Endometrial microvascular endothelial cells (primary cell): ENCODE measurements around the gene DDX51. TPM values are rescaled to one million over a fixed set of nuclear protein-coding genes. Genes with fewer than 3 reads are reported as not detected.

ENCODE experiments used
- in situ Hi-C: cut with HindIII; loops from 2 replicates; pipeline ENCODE4 v1.10.0; 2017; ENCODE audit warnings: low sequenced_read_pairs, low pct_unique_long_range_greater_than_20kb; ENCODE audit errors: inconsistent ontology term
- total RNA-seq: library from RNA; depleted of rRNA; stranded (reverse); fragments of >200 nt; gene quantifications from one replicate; pipeline ENCODE4 v1.2.3, GENCODE V29; 2015; ENCODE audit errors: inconsistent ontology term

DDX51 gene, protein sequence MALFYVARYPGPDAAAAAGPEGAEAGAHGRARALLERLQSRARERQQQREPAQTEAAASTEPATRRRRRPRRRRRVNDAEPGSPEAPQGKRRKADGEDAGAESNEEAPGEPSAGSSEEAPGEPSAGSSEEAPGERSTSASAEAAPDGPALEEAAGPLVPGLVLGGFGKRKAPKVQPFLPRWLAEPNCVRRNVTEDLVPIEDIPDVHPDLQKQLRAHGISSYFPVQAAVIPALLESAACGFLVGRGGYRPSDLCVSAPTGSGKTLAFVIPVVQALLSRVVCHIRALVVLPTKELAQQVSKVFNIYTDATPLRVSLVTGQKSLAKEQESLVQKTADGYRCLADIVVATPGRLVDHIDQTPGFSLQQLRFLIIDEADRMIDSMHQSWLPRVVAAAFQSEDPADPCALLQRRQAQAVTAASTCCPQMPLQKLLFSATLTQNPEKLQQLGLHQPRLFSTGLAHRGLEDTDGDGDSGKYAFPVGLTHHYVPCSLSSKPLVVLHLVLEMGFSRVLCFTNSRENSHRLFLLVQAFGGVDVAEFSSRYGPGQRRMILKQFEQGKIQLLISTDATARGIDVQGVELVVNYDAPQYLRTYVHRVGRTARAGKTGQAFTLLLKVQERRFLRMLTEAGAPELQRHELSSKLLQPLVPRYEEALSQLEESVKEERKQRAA
- 13.1 TPM for total RNA-seq

DNA sequence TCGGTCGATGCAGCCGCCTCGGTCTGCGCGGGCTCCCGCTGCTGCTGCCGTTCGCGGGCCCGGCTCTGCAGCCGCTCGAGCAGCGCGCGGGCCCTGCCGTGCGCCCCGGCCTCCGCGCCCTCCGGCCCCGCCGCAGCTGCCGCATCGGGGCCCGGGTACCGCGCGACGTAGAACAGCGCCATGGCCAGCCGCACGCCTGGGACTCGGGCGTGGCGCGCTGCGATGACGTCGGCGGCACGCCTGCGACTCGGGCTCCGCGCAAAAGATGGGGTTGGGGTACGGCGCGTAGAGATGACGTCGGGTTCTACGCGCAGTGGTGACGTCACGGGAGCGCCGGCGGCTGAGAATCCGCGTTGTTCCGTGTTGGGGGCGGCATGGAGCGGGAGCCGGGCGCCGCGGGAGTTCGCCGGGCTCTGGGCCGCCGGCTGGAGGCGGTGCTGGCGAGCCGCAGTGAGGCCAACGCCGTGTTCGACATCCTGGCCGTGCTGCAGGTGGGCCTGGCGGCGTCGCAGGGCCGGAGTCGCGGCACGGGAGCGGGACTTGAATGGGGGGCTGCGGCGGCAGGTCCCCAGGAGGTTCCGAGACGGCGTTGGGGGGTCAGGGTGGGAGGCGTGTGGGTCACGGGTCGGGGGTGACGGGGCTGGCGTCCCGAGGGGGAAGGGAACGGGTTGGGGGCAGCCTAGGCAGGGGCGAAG is at the start of gene DDX51, which contains the start of gene NOC4L:
Gene DDX51 (minus strand): TSS at position 205 of the 695 bp plus-strand sequence. CDS start 23 bp downstream, at position 182.
Gene NOC4L (plus strand): TSS at position 343 of the 695 bp plus-strand sequence. CDS start 32 bp downstream, at position 375.
- in situ Hi-C loops = no loop called here

DNA sequence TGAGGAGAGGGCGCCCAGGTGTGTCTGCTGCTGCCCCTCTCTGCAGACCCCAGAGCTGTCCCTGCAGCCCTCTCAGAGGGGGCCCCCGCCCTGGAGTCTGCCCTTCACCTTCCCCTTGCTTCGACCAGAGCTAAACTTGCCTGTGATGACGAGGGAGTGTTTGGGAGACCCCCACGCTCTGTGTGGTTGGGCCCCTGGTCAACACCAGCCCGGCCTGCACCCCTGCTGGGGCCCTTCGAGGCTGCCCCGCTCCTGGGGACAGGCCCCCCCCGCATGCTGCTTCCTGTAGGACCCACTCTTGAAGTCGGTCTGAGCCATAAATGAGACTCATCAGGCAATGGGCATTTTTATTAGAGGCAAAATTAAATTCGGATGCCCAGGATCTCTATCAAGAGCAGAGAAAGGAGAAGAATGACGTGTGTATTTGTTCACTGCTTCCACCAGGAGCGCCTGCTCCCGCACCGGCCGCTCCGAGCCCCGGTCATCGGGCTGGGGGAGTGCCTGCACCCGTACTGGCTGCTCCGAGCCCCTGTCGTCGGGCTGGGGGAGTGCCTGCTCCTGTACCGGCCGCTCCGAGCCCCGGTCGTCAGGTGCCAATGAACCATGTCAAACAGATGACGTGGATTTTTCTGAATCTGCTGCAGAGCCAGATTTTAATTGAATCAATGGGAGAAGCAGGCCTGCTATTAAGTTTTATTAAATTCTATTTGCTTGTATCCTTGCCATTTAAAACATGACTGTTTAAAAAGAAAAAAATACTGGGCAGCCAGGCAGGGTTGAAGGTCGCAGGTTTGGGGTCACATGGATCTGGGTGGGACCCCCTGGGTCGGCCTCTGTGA is 47.8 kb upstream of the DDX51 start:
- in situ Hi-C loops = no loop called here

DNA sequence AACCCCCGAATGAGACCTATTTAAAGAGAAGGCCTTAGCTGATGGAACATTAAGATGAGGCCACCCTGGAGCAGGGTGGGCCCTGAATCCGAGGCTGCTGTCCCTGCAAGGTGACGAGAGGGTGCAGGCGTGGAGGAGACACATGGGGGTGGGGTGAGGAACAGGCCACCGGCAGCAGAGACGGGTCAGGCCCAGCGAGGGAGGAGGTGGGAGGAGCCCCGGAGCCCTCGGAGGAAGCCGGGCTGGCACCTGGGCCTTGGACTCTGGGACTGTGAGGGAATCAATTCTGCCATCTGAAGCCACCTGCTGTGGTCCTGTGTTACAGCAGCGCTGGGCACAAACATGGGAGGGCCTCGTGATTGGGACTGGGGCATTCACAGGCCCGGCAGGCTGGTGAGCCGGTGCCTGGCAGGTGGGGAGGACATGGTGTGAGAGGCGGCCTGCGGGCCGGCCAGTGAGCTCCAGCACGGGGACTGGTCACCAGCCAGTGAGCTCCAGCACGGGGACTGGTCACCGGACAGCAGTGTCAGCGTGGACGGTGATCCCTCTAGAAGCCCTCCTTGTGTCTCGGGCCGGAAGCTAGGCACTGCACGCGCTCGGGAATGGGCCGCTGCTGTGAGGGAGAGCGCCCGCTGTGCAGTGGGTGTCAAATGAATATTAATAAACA is 46.8 kb upstream of the DDX51 start:
- in situ Hi-C loops = no loop called here

DNA sequence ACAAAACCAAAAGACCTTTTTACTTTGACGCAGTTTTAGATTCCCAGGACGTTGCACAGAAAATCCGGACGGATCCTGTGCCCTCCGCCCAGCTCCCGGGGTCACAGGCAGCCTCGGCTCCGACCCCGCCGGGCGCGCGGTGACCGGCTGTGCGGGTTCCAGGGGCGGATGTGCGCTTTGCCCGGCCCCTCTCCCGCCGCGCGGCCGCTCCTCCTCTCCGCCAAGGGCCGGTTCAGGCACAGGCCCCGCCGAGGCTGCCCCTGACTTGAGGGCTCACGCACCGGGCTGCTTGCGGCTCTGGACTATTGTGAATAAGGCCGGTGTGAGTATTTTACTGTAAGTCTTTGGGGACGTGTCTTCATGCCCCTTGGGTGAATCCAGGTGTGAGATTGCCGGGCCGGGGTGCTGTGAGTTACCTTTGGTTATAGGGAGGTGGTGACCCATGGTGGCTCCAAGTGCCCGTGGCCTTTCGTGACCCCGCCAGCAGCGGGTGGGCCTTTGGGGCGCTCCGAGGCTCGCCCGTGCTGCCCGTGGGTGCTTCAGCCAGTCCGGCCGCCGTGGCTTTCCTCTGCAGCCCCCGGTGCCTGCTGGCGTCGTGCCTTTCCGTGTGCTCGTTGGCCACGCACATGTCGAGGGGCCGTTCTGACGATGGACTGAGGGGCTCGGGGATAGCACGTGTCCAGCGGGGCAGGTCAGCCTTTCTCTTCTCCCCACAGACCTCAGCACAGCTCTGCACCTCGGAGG is 46.1 kb upstream of the DDX51 start:
- in situ Hi-C loops = no loop called here

DNA sequence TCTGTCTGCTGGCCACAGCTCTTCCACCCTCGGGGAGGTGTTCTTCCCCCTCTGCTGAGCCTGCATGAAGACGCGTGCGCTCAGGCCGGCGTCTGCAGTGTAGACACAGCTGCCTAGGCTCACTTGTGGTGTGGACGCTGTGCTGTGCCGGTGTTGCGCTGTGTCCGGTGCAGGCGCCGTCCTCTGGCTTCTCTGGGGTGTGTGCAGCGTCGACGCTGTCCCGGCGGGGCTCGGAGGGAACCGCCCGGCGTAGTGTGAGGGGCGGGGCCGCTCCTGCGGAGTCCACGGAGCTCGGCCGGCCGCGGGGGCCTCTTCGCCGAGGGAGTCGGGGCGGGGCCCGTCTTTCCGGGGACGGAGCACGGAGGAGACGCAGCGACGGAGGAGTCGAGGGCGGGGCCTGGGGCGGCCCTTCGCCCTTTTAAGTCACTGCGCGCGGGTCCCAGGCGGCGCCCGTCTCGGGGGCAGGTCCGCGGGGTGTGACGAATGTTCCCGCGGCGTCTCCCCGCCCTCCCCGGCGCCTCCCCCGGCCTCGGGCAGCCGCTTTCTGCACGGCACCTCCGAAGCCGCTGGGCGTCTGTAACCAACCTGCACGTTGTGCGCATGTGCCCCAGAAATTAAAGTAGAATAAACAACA is 45.4 kb upstream of the DDX51 start:
- in situ Hi-C loops = no loop called here

DNA sequence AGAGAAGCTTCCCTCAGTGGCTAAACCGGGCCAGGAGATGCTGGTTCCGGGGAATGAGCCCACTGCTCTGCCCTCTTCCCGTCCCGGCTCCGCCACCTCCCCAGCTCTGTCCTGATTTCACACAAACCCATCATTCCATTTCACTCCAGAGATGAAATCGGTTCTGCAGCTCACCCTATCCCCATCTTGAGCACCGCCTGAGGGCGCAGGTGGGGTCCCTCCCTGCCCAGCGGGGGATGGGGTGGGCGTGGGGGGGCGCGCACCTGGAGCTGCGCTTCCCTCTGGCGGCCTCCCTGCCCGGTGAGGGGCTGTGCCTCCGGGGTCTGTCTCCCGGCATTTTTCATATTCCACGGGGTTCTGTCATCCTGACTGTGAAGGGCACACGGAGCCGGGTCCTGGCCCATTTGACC is 44.8 kb upstream of the DDX51 start:
- in situ Hi-C loops = no loop called here

DNA sequence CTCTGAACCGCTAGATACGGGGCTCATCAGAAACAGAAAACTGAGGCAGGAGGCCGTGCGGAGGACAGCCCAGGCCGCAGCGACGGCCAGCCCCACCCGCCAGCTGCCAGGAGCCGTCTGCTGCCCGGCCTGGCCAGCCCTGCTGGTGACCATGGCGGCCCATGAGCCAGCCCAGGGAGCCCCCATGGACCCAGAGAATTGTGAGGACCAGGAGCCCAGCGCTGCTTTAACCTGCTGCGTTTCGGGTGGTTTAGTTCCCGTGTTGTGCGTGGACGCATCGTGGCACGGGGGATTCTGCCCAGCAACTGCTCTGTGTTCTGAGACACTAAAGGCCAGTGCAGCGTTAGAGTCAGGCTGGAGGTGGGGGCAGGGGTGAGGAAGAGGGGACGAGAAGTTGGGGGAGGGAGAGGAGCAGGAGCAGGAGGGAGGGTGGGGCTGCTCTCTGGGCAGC is 44.4 kb upstream of the DDX51 start:
- in situ Hi-C loops = no loop called here

DNA sequence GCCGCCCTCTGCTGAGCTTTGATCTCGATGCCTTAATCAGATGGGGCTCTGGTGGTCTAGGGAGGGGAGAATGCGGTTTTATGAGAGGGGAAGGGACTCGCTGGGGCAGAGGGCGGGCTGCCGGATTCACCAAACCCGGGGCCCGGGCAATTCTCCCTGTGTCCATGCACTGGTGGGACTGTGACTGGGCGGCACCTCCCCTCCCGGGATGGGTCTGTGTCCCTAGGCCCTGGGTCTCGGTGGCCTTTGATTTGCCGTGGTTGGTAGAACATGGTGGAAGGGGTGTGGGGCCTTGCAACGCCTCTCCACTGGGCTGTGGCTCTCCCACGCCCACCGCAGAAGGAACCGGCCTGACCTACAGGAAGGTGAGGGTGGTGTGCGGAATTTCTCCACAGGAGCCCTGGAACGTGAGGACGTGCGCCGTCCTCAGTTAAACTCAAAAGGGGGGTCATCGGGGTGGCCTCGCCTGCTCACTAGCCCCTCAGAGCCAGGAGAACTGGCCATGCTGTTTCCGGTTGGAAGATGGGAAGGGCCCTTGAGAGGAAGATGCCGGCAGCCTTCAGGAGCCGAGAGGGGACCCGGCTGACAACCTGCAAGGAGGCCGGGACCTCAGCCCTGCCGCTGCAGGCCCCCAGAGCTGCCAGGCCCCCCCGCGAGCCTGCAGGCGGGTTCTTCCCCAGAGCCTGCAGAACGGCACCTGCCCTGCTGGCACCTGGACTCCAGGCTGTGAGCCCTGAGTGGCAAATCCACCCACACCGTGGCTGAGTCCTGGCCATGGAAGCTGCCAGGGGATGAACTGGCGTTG is 43.7 kb upstream of the DDX51 start:
- in situ Hi-C loops = no loop called here

DNA sequence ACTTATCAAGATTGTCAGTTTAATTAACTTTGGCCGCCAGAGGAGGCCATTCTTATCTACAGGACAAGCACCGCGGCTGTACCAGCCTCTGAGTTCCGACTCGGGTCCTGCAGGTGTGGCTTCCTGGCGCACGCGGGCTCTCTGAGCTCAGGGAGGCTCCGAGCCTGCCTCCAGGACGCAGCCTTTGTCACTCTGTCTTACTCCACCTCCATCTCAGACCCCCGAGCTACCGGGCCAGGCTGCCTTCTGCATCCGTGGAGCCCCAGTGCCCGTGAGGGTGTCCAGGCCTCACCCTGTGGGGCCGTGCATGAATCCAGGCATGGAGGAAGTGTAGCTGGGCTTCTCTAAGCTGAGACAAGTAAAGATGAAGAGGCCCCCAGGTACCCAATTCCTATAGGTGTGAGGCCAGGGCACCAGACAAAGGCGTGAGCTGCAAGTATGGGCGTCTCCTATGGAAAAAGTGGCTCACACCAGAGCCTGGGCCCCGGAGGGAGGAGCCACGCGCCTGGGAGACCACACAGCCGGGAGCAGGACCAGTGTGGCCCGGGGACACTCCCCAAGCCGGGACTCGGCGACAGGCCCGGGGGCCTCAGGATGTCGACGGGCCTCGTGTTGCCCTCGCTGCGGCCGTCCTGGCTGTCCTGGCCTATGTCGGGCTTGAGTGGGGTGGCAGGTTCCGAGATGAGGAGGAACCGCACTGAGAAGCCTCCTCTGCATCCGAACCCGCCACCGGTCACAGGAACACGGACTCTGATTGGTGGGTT is 42.9 kb upstream of the DDX51 start:
- in situ Hi-C loops = no loop called here

DNA sequence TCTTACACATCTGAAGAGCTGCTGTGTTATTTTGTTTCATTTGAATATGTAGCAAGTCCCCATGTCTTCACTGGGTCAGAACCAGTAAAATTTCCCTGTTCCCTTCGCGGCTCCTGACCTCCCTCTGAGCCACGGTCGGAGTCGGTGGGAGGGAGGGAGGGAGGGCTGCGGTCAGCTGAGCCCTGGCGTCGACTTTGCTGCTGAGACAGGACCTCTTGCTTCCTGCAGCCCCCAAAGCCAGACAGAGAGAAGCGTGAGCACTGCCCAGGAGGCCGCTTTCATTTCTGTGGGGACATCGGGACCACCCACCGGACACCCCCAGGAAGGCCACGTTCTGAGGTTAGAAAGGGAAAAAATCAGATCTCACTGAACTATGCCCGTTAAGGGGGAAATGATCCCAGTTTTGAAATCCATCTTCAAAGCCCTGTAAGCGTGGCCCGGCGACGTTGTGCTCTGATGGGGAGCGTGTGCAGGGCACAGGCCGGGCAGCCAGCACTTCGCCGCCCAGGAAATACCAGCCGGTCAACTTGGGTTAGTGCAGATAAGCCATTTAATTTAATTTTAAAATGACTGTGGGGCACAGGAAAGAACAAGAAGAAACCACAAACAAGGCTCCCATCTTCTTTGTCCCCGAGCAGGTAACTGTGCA is 42.2 kb upstream of the DDX51 start:
- in situ Hi-C loops = no loop called here

DNA sequence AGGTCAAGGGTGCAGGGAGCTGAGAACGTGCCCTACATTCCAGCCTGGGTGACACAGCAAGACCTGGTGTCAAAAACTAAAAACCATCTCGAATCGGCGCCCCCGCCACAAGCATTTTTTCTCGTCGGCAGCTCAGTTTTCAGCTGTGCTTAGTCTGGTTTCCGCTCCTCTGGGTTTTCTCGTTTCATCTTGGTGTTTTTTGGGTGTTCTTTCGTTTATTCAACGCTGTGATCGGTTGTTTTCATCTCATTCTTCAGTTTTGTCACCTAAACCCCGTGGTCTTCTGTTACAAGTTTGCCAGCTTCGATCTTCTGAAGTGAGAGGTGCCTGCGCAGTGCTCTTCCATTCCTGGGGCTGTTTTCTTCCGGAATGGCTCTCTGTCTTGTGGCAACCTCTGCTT is 41.6 kb upstream of the DDX51 start:
- in situ Hi-C loops = no loop called here

DNA sequence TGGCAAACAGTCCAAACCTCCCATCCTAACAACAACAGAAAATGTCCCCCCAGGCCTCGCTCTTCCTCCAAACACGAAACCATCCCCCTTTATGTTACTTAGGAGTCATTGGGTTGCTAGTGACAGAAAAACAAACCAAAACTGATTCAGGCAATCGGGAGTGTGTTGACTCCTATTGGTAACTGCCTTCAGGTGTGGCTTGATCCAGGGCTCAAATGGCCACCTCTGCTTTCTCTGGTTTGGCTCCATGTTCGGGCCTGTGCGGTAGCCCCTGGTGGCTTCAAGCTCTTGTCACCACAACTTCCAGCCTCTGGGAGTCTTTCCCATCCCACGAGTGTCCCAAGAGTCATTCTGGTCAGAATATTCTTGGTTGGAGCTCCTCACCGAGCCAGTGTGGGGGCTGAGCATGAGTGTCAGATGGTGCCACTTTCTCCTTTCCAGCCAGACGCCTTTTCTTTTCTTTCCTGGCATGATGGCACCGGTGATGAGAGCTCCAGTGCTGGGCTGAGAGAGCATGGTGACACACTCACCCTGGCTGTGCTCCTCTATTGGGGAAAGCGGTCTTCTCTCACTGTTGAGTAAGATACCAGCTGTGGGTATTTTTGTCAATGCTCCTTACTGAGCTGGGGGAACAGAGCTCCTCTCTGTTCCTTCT is 38.7 kb upstream of the DDX51 start:
- in situ Hi-C loops = no loop called here

DNA sequence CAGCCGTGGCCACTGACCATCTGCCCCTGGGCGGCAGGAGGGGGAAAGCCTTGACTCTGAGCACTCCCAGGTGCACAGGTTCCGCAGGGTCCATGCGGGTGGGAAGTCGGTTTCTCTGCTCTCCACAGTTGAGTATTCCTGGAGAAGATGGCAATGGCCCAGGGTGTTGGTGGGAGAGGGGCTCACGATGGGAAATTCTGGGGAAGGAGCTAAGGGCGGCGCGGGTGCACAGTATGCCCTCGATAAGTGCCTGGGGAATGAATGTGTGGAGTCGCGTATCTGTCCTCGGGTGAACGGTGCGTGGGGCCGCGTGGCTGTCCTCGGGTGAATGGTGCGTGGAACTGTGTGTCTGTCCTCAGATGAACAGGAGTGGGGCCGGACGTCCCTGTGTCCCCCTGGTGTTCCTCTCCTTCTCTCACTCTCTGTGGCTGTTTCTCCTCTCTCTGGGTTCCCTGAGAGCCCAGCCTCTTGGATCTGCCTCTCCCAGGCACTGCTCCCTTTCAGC is 38.1 kb upstream of the DDX51 start:
- in situ Hi-C loops = no loop called here

DNA sequence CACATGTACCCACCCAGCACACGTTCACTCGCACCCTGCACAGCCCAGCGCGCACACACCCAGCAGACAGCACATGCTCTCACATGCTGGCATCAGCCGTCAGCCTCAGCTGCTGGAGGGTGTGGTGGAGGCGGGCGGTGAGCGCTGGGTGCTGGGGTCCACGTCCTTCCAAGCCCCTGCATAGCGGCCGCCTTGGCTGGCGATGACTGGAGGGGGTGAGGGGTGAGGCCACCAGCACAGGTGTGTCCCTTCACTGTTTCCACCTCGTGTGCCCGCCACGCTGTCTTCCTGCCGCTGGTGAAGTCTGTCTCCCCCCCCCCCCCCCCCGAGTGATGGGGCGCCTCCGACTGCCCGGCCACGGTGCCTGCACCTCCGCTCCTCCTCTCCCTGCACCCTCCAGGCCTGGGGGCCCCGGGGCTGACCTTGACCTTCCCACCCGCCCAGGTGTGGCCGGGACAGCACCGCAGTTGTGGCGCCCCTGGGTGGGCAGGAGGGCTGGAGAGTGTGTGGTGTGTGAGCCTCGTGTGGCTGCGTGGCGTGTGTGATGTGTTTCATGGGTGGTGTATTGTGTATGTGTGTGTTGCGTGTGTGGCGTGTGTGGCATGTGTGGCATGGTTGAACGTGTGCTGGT is 37.6 kb upstream of the DDX51 start:
- in situ Hi-C loops = no loop called here
